ENCODE results near the gene RNF224.

- TF ChIP-seq CTCF (IDR thresholded peaks at IDR 0.05), result no peak
- TF ChIP-seq POLR2A (IDR thresholded peaks at IDR 0.05), result no peak
These were observed 34.9 kb upstream of the RNF224 start for GRCh38 chr9:137192448-137192780.
